Type B pancreatic cell (in vitro differentiated cells): ENCODE measurements around the gene IL36B. TPM values are rescaled to one million over a fixed set of nuclear protein-coding genes. Genes with fewer than 3 reads are reported as not detected.

ENCODE experiments used
- DNase-seq: peaks from one replicate; pipeline ENCODE4 v3.0.0; 2021; ENCODE audit warnings: mixed read lengths; ENCODE audit not compliant: unreplicated experiment; ENCODE audit errors: extremely low spot score
- H3K27ac Mint-ChIP-seq: 2 replicates; pipeline ENCODE4 v1.8.0; 2021; ENCODE audit warnings: mild to moderate bottlenecking, mixed read lengths
- H3K27me3 Mint-ChIP-seq: 2 replicates; pipeline ENCODE4 v1.8.0; 2021; ENCODE audit warnings: mixed read lengths
- H3K36me3 Mint-ChIP-seq: 2 replicates; pipeline ENCODE4 v1.8.0; 2021; ENCODE audit warnings: mixed read lengths
- H3K4me1 Mint-ChIP-seq: one replicate; pipeline ENCODE4 v1.8.0; 2021; ENCODE audit warnings: mixed read lengths; ENCODE audit not compliant: unreplicated experiment
- H3K4me3 Mint-ChIP-seq: 2 replicates; pipeline ENCODE4 v1.8.0; 2021; ENCODE audit warnings: mild to moderate bottlenecking, mixed read lengths
- H3K9me3 Mint-ChIP-seq: 2 replicates; pipeline ENCODE4 v1.8.0; 2021; ENCODE audit warnings: mixed read lengths
- CTCF ChIP-seq: fragments of 200-600 bp; sonication (generic); conservative IDR thresholded peaks from 2 replicates; pipeline ENCODE4 v1.5.0; 2021; ENCODE audit warnings: antibody characterized with exemption, mild to moderate bottlenecking
- total RNA-seq: library from RNA; stranded (reverse); gene quantifications from 2 replicates; pipeline ENCODE4 v1.2.1, GENCODE V29; 2021; ENCODE audit warnings: low replicate concordance

Gene IL36B
- total RNA-seq, 1 donor from 2014 or later = not detected

GRCh38 chr2:113014067-113014466, 38.6 kb downstream of the IL36B start:
- TF ChIP-seq CTCF = no peak
- Mint-ChIP-seq H3K27me3 (peaks cover 46% of the 10 kb centered on the region), H3K9me3 (no peaks in the 10 kb centered on the region), H3K36me3 (no peaks in the 10 kb centered on the region), H3K4me3 (no peak overlapping the region), H3K27ac (no peak overlapping the region), H3K4me1 (no peaks in the 10 kb centered on the region)
- DNase-seq = no peak

DNA sequence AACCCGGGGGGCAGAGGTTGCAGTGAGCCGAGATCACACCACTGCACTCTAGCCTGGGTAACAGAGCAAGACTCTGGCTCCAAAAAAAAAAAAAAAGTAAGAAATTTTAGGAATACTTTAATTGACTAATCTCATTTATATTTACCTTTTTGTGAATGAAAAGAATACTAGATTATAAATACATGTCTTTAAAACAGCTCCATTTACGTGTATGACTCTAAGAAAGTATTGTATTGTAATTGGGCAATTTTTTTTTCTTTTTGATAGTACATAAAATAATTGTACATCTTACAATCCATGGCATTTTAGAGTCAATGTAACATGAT, 39.4 kb downstream of the IL36B start:
- H3K36me3 Mint-ChIP-seq = no peaks in the 10 kb centered on the region
- no peak overlapping the region for H3K27ac Mint-ChIP-seq
- no peak overlapping the region for H3K4me3 Mint-ChIP-seq
- no peak for DNase-seq
- no peaks in the 10 kb centered on the region for H3K9me3 Mint-ChIP-seq
- no peak for TF ChIP-seq CTCF
- no peaks in the 10 kb centered on the region for H3K4me1 Mint-ChIP-seq
- H3K27me3 Mint-ChIP-seq = peaks cover 38% of the 10 kb centered on the region

DNA sequence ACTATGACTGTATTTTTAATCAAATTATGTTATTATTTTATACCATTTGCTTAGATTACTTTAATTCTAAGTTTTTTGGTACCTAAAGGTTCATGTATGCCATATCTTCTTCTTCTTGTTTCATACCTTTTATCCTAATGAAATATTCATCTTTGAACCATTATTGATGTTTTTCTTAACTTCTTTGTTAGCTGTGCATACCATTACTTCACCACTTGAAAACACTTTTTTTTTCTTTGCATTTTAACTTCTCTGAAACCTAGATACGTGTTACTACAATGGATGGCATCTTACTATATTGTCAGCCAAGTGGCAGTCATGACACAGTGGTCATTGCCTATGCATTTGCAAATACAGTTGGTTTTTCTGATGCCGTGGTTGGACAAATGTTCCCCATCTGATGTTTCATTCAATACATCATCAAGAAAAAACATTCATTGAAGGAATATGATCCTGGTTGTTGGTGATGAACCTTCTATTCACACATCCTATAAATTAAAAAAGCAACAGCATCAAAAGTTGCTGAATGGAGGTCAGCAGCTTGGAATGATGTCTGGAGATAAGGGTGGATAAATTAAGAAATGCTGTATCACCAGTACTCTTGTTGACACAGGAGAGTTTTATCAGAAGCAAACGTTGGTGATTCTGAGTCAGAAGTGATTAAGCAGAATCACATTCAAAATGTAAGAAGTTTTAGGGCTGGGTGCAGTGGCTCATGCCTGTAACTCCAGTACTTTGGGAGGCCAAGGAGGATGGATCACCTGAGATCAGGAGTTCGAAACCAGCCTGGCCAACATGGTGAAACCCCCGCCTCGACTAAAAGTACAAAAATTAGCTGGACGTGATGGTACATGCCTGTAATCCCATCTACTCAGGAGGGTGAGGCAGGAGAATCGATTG, 40.0 kb downstream of the IL36B start:
- DNase-seq = no peak
- Mint-ChIP-seq H3K4me1 (no peaks in the 10 kb centered on the region), H3K4me3 (no peak overlapping the region), H3K36me3 (no peaks in the 10 kb centered on the region), H3K27ac (no peak overlapping the region), H3K9me3 (no peaks in the 10 kb centered on the region), H3K27me3 (peaks cover 32% of the 10 kb centered on the region)
- no peak for TF ChIP-seq CTCF

GRCh38 chr2:113011108-113011507, 41.6 kb downstream of the IL36B start:
- TF ChIP-seq CTCF = no peak
- no peak for DNase-seq
- Mint-ChIP-seq H3K27ac (no peak overlapping the region), H3K36me3 (no peaks in the 10 kb centered on the region), H3K4me1 (no peaks in the 10 kb centered on the region), H3K9me3 (no peaks in the 10 kb centered on the region), H3K4me3 (no peak overlapping the region), H3K27me3 (peaks cover 21% of the 10 kb centered on the region)

DNA sequence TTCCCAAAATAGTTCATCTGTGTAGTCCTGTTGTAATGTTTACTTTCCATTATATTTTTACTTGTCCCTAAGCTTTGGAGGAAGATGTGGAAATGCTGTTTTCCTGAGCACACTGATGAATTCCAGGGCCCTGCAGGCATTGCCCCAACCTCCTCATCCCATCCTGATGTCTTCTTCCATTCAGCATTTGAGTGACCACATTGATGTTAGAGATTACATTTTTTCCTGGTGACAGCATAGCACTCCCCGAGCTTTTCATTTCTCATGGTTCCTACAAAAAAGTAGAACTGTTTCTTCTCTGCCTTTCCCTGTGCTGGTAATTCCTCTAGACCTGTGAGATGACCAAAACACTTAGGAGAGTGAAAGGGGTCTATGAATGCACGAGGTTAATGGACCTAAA, 42.6 kb downstream of the IL36B start:
- H3K36me3 Mint-ChIP-seq = no peaks in the 10 kb centered on the region
- H3K4me1 Mint-ChIP-seq = no peaks in the 10 kb centered on the region
- no peak overlapping the region for H3K4me3 Mint-ChIP-seq
- no peak for DNase-seq
- peaks cover 26% of the 10 kb centered on the region for H3K27me3 Mint-ChIP-seq
- H3K27ac Mint-ChIP-seq = no peak overlapping the region
- H3K9me3 Mint-ChIP-seq = no peaks in the 10 kb centered on the region
- TF ChIP-seq CTCF = no peak
